Right lobe of liver (tissue), 6 donors: Measurements from ENCODE around the gene TMEM238. TPM values are rescaled to one million over a fixed set of nuclear protein-coding genes. Genes with fewer than 3 reads are reported as not detected.

Experiments used
- ATAC-seq, 4 donors: fragments of 200-7000 bp; cut with Tn5 transposase; one replicate each; pipeline ENCODE4 v1.9.1; 2020; ENCODE audit warnings: mild to moderate bottlenecking in 4 of 4, moderate library complexity in 4 of 4
- DNase-seq, 3 donors: peaks; one replicate each; pipeline ENCODE4 v3.0.0-alpha.2; 2020
- H3K27ac ChIP-seq, 3 donors: fragments of 200-600 bp; one replicate each; pipeline ENCODE4 v1.8.0; 2022
- H3K27me3 ChIP-seq, 2 donors: fragments of 200-600 bp; one replicate each; pipeline ENCODE4 v1.8.0; 2022
- H3K36me3 ChIP-seq, 4 donors: fragments of 200-600 bp; sonication (generic) in 1 of 4; one replicate each; pipeline versions ENCODE4 v1.5.1 to v1.8.0; 2017 to 2022; ENCODE audit warnings: control low read depth in 1 of 4
- H3K4me1 ChIP-seq, 4 donors: fragments of 200-600 bp; sonication (generic) in 1 of 4; one replicate each; pipeline versions ENCODE4 v1.5.1 to v1.8.0; 2017 to 2022; ENCODE audit warnings: control low read depth in 1 of 4
- H3K4me3 ChIP-seq, 3 donors: fragments of 200-600 bp; one replicate each; pipeline ENCODE4 v1.8.0; 2022
- H3K9me3 ChIP-seq, 4 donors: fragments of 200-600 bp; sonication (generic) in 1 of 4; one replicate each; pipeline versions ENCODE4 v1.5.1 to v1.8.0; 2017 to 2022; ENCODE audit warnings: control low read depth in 1 of 4
- POLR2A ChIP-seq: fragments of 450-650 bp; IDR thresholded peaks from one replicate; pipeline ENCODE4 v1.6.1; 2017; ENCODE audit warnings: antibody characterized with exemption, mild to moderate bottlenecking
- WGBS: methylation state at CpG from one replicate; pipeline ENCODE4 v1.1.6; 2018; ENCODE audit warnings: low coverage, low lambda C conversion rate; ENCODE audit not compliant: insufficient coverage; ENCODE audit errors: missing lambda C conversion rate; 5-methylcytosine and 5-hydroxymethylcytosine counted together
- intact Hi-C, 2 donors: fragments of 100-400 bp; cut with DNase I; formaldehyde crosslinking; loops; one replicate each; pipeline versions ENCODE4 v1.11.2 to v1.14.1; 2022
- total RNA-seq, 6 experiments: library from RNA; depleted of rRNA in 2 of 6; stranded (reverse); fragments of >200 nt in 2 of 6; fragmentation: NEBNext Ultra II Directional in 3 of 6; extraction: Animal tissue kit (Norgen Biotek cat#: 25700) in 3 of 6; gene quantifications; one replicate each; pipeline versions ENCODE4 v1.1.0 to v1.2.4, GENCODE V29; 2016 to 2023
- TF ChIP-seq, protein P1 (sequence below), 4 donors: fragments of 200-600 bp in 3 of 4; fragments of 450-650 bp in 1 of 4; IDR thresholded peaks; one replicate each; pipeline versions ENCODE4 v1.5.1 to v1.8.0; 2016 to 2022; ENCODE audit warnings: antibody characterized with exemption in 4 of 4, mild to moderate bottlenecking in 2 of 4
- donor health status: DM: no; HTN: yes; CAD: no.
- donor health status: DM: no; HTN: no; CAD: no.
- donor health status: DM: no; HTN: no; CAD: no.
- donor health status: DM: no; HTN: yes; CAD: no.
- donor health status: DM: no; HTN: yes; CAD: no.

Gene TMEM238
- total RNA-seq, 6 experiments from 2014 or later = 10.8 to 19.7 (median 14.8) TPM

DNA sequence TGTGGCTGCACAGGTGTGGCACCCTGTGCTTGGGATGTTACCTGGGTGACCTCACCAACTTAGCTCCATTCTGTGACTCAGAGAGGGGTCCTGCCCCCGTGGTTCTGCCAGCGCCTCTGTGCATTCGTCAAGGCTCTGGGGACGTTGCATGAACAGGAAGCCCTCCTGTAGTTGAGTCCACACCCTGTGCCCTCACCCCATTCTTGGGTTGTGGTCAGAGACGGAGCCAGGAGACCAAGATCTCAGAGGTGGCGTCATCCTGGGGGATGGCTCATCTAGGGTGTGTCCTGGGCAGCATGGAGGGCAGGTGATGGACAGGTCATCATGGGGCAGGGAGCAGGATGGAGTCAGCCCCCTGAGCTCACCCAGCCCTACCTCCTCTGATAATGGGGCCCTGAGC, 32.1 kb downstream of the TMEM238 start:
- ATAC-seq = no peak
- H3K27ac ChIP-seq = no peak overlapping the region
- intact Hi-C loops = no loop called here
- TF ChIP-seq, protein P1, sequence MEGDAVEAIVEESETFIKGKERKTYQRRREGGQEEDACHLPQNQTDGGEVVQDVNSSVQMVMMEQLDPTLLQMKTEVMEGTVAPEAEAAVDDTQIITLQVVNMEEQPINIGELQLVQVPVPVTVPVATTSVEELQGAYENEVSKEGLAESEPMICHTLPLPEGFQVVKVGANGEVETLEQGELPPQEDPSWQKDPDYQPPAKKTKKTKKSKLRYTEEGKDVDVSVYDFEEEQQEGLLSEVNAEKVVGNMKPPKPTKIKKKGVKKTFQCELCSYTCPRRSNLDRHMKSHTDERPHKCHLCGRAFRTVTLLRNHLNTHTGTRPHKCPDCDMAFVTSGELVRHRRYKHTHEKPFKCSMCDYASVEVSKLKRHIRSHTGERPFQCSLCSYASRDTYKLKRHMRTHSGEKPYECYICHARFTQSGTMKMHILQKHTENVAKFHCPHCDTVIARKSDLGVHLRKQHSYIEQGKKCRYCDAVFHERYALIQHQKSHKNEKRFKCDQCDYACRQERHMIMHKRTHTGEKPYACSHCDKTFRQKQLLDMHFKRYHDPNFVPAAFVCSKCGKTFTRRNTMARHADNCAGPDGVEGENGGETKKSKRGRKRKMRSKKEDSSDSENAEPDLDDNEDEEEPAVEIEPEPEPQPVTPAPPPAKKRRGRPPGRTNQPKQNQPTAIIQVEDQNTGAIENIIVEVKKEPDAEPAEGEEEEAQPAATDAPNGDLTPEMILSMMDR (IDR thresholded peaks at IDR 0.05) = no peak
- no peak for TF ChIP-seq POLR2A
- H3K36me3 ChIP-seq = no peaks in the 10 kb centered on the region
- DNase-seq = no peak
- H3K4me1 ChIP-seq = peaks cover 0 to 6% (median 0%) of the 10 kb centered on the region in 4 donors
- no CpG with 5 or more reads among the region's 6 CpGs for WGBS
- H3K27me3 ChIP-seq = peaks cover 0 to 11% of the 10 kb centered on the region in 2 donors
- H3K9me3 ChIP-seq = no peaks in the 10 kb centered on the region
- no peak overlapping the region for H3K4me3 ChIP-seq

DNA sequence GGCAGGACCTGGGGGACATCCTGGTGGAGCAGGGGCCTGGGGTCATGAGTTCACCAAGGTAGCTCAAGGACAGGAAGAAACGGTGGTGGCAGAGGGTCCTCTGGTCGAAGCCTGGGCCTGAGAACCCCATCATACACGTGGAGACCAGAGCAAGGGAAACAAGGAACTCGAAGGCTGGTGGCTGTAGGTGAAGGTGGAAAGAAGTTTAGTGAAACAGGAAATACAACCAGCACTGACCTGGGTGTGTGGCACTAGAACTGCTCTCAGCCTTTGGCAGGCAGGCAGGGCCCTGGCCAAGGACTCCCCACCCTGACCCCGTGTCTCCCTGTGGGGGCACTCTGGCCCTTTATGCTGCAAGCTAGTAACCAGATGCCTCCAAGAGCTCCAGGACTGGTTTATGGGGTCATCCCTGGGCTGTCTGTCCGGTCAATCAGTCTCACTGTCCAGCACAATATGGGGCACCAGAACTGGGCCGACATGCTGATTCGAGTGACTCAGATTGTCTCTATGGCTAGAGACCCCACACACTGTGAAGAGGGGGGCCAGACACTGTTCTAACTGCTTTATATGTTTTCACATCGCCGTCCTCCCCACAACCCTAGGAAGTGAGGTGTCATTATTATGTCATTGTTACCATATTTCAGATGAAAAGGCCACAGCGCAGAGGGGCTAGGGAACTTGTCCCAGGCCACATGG, 33.3 kb downstream of the TMEM238 start:
- no peak overlapping the region for H3K4me3 ChIP-seq
- peaks cover 0 to 11% of the 10 kb centered on the region in 2 donors for H3K27me3 ChIP-seq
- DNase-seq (no peak), ATAC-seq (no peak)
- H3K4me1 ChIP-seq = peaks cover 0 to 6% (median 0%) of the 10 kb centered on the region in 4 donors
- no peaks in the 10 kb centered on the region for H3K36me3 ChIP-seq
- TF ChIP-seq POLR2A = no peak
- TF ChIP-seq, protein P1 (IDR thresholded peaks at IDR 0.05) = no peak
- H3K9me3 ChIP-seq = no peaks in the 10 kb centered on the region
- intact Hi-C loops = no loop called here
- no peak overlapping the region for H3K27ac ChIP-seq
- WGBS = 48% methylated on average over 7 of the region's 11 CpGs

DNA sequence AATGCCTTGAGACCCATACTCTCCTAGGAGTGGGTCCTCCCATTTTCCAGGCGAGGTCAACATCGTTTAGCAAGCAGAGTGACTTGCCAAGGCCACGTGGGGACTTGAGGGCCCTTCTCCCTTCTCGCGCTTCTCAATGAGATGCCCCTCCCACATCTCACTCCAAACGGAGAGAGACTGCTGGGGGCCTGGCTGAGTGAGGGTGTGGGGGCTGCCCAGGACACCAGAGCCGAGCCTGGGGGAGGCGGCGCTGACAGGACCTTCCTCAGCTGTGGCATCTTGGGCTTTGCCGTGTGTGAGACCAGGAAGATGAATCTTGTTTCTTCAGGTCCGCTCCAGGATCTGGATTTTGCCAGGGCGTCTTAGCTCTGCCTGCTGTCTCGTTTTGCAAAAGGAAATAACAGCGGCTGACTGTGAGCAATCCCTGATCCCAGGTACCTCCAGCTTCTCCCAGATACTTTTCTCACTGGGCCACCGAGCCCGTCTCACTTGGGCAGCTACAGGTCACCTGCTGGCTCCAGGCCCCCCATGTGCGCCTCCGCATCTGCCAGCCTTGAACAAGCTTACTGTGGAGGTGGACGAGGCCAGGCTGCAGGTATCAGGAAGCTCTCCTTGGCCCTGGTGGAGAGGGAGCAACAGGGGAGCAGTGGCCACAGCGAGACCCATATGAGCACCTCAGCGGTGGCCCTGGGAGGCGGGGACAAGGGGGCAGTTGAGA, 35.6 kb downstream of the TMEM238 start:
- 91% methylated on average over 10 of the region's 22 CpGs for WGBS
- no peak for ATAC-seq
- intact Hi-C loops = no loop called here
- Histone ChIP-seq H3K4me1 (peaks cover 0 to 2% (median 0%) of the 10 kb centered on the region in 4 donors), H3K27ac (no peak overlapping the region), H3K4me3 (no peak overlapping the region), H3K36me3 (no peaks in the 10 kb centered on the region), H3K27me3 (peaks cover 0 to 7% of the 10 kb centered on the region in 2 donors), H3K9me3 (no peaks in the 10 kb centered on the region)
- DNase-seq = no peak
- TF ChIP-seq, protein P1 (IDR thresholded peaks at IDR 0.05) = no peak
- no peak for TF ChIP-seq POLR2A

DNA sequence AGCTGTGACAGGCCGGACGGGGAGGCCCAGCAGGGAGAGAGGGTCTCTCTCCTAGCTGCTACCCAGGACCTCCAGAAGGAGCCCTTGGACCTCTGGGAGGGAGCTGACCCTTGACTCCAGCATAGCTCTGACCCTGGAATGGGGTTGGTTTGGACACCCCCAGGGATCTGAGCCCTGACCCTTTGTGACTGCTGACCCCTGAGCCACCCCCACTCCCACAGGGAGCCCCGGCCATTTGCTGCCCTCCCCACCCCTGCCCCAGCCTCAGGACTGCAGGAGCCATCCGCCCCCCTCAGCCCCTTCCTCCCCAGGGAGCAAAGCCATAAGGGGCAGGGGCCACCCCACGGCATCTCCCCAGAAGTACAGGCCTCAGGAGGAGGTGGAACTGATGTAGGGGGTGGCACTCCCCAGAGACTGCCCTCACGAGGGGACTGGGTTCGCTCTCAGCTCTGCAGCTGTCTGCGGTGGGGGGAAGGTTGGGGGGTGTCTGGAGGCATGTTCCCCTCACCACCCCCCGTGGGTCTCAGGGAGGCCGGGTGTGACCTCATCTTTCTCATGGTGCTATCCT, 36.6 kb downstream of the TMEM238 start:
- WGBS = no CpG with 5 or more reads among the region's 10 CpGs
- TF ChIP-seq, protein P1 (IDR thresholded peaks at IDR 0.05) = no peak
- no peak for TF ChIP-seq POLR2A
- Histone ChIP-seq H3K36me3 (no peaks in the 10 kb centered on the region), H3K9me3 (no peaks in the 10 kb centered on the region), H3K27ac (no peak overlapping the region), H3K4me1 (no peaks in the 10 kb centered on the region), H3K27me3 (no peaks in the 10 kb centered on the region), H3K4me3 (no peak overlapping the region)
- intact Hi-C loops = no loop called here
- no peak for DNase-seq
- no peak for ATAC-seq
